Endothelial cell (in vitro differentiated cells): ENCODE data around the gene RAP2C. TPM values are rescaled to one million over a fixed set of nuclear protein-coding genes. Genes with fewer than 3 reads are reported as not detected.

Experiments
- DNase-seq: peaks from one replicate; pipeline ENCODE4 v3.0.0; 2021; ENCODE audit warnings: low spot score
- H3K27ac Mint-ChIP-seq: one replicate; pipeline ENCODE4 v1.8.0; 2021; ENCODE audit warnings: mixed read lengths, inconsistent platforms; ENCODE audit not compliant: unreplicated experiment
- H3K27me3 Mint-ChIP-seq: one replicate; pipeline ENCODE4 v1.8.0; 2021; ENCODE audit warnings: mild to moderate bottlenecking, moderate library complexity, mixed read lengths, inconsistent platforms; ENCODE audit not compliant: unreplicated experiment
- H3K36me3 Mint-ChIP-seq: one replicate; pipeline ENCODE4 v1.8.0; 2021; ENCODE audit warnings: mild to moderate bottlenecking, low read depth, mixed read lengths, inconsistent platforms; ENCODE audit not compliant: unreplicated experiment
- H3K4me1 Mint-ChIP-seq: one replicate; pipeline ENCODE4 v1.8.0; 2021; ENCODE audit warnings: mild to moderate bottlenecking, mixed read lengths, inconsistent platforms; ENCODE audit not compliant: unreplicated experiment
- H3K4me3 Mint-ChIP-seq: one replicate; pipeline ENCODE4 v1.8.0; 2021; ENCODE audit warnings: mild to moderate bottlenecking, mixed read lengths, inconsistent platforms; ENCODE audit not compliant: unreplicated experiment
- H3K9me3 Mint-ChIP-seq: one replicate; pipeline ENCODE4 v1.8.0; 2021; ENCODE audit warnings: mixed read lengths, inconsistent platforms; ENCODE audit not compliant: unreplicated experiment
- CTCF ChIP-seq: fragments of 200-600 bp; sonication (generic); IDR thresholded peaks from one replicate; pipeline ENCODE4 v1.5.0; 2021; ENCODE audit warnings: antibody characterized with exemption; ENCODE audit not compliant: unreplicated experiment
- total RNA-seq: library from RNA; stranded (reverse); fragmentation: NEBNext Ultra II Directional; extraction: Animal tissue kit (Norgen Biotek cat#: 25700); gene quantifications from one replicate; pipeline ENCODE4 v1.2.1, GENCODE V29; 2021; ENCODE audit not compliant: unreplicated experiment

The RAP2C gene
- total RNA-seq, 1 donor from 2014 or later: 50.0 TPM

- Mint-ChIP-seq H3K27me3 (no peaks in the 10 kb centered on the region), H3K4me1 (no peaks in the 10 kb centered on the region), H3K36me3 (no peaks in the 10 kb centered on the region), H3K27ac (no peak overlapping the region), H3K9me3 (no peaks in the 10 kb centered on the region), H3K4me3 (no peak overlapping the region)
- DNase-seq: no peak
- no peak for TF ChIP-seq CTCF
These were observed 37.9 kb upstream of the RAP2C start for GRCh38 chrX:132257116-132257515.

GRCh38 chrX:132236121-132236520 lies 16.9 kb upstream of the RAP2C start:
- no peaks in the 10 kb centered on the region for H3K4me1 Mint-ChIP-seq
- TF ChIP-seq CTCF: no peak
- H3K27me3 Mint-ChIP-seq: no peaks in the 10 kb centered on the region
- no peaks in the 10 kb centered on the region for H3K36me3 Mint-ChIP-seq
- H3K9me3 Mint-ChIP-seq: no peaks in the 10 kb centered on the region
- no peak overlapping the region for H3K4me3 Mint-ChIP-seq
- DNase-seq: no peak
- no peak overlapping the region for H3K27ac Mint-ChIP-seq

- Mint-ChIP-seq H3K27ac (no peak overlapping the region), H3K4me1 (no peaks in the 10 kb centered on the region), H3K36me3 (no peaks in the 10 kb centered on the region), H3K27me3 (no peaks in the 10 kb centered on the region), H3K4me3 (no peak overlapping the region), H3K9me3 (no peaks in the 10 kb centered on the region)
- no peak for DNase-seq
- no peak for TF ChIP-seq CTCF
These were observed 16.2 kb upstream of the RAP2C start for GRCh38 chrX:132235488-132235887.

- Mint-ChIP-seq H3K36me3 (no peaks in the 10 kb centered on the region), H3K27ac (no peak overlapping the region), H3K4me3 (no peak overlapping the region), H3K4me1 (peaks cover 4% of the 10 kb centered on the region), H3K27me3 (no peaks in the 10 kb centered on the region), H3K9me3 (no peaks in the 10 kb centered on the region)
- no peak for DNase-seq
- TF ChIP-seq CTCF: no peak
These were observed 12.3 kb upstream of the RAP2C start for GRCh38 chrX:132231587-132231986.

GRCh38 chrX:132227383-132228112 lies 8.3 kb upstream of the RAP2C start:
- DNase-seq: no peak
- no peaks in the 10 kb centered on the region for H3K9me3 Mint-ChIP-seq
- no peak overlapping the region for H3K4me3 Mint-ChIP-seq
- no peaks in the 10 kb centered on the region for H3K36me3 Mint-ChIP-seq
- peaks cover 4% of the 10 kb centered on the region for H3K4me1 Mint-ChIP-seq
- TF ChIP-seq CTCF: no peak
- no peaks in the 10 kb centered on the region for H3K27me3 Mint-ChIP-seq
- no peak overlapping the region for H3K27ac Mint-ChIP-seq
